ENCODE measurements around the gene EIF6. TPM values are rescaled to one million over a fixed set of nuclear protein-coding genes. Genes with fewer than 3 reads are reported as not detected.

Gene EIF6
- total RNA-seq, result 41.2 TPM
- long read RNA-seq, transcript EIF6-201 (6 exons, 1,252 nt), result minor isoform, 7 of 39 reads
- long read RNA-seq, transcript EIF6-203 (7 exons, 1,289 nt), result major isoform, 26 of 39 reads
- long read RNA-seq, partial matches to known transcripts, result 4 of 39 reads
- long read RNA-seq, other reads (novel, unspliced or antisense), result 1 of 39 reads

DNA sequence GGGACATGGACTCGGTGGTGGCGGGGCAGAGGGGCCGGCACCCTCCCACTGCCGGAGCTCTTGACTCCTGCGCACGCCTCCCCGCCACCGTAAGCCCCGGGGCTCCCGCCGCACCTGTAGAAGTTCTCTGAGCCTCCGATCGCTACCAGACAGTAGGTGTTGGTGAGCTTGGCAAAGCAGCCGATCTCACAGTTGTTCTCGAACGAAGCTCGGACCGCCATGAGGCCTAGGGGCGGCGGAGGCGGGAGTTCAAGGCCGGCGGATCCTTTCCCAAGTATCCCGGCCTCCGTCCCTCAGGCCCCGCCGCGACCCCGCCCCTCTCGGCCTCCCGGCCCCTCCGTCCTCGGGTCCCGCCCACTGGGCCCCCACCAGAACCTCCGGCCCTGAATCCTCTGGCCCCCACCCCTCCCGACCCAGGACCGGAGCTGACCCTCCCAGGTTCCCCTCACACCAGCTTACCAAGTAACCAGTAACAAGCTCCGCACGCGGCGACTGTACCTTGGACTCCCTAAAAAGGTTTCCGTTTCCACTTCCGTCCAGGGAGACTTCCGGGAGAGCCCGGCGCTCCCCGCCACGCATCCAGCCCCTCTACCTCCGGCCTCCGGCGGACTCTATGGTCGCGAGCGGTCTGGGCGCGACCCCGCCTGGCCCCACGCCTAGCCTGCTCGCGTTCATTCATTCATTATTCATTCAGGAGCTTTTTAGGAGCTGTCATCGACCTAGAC lies at the start of gene EIF6:
Gene EIF6 (minus strand): TSS at position 506 of the 725 bp plus-strand sequence. CDS start 285 bp downstream, at position 221.
- DNase-seq (ENCODE audit: low spot score), result peak; percentile 88
- intact Hi-C loops (cut with DNase I), result no loop called here

DNA sequence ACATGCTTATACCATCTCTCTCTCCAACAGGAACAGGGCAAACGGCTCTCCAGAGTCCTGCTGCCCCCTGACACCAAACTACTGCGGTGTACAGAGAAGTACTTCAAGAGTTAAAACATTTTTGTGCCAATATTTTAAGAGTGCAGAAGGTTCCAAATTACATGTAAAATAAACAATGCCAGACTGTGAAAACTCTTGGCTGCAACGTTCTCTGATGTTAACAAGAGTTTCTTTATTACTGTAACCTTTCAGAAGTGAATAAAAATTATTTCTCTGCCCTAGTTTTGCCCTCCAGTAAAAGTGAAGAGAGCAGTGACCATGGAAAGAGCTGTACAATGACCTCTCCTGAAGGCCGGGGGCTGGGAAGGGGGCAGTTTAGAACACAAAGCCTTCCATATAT lies 49.0 kb upstream of the EIF6 start:
- DNase-seq (ENCODE audit: low spot score), result no peak
- intact Hi-C loops (cut with DNase I), result no loop called here

DNA sequence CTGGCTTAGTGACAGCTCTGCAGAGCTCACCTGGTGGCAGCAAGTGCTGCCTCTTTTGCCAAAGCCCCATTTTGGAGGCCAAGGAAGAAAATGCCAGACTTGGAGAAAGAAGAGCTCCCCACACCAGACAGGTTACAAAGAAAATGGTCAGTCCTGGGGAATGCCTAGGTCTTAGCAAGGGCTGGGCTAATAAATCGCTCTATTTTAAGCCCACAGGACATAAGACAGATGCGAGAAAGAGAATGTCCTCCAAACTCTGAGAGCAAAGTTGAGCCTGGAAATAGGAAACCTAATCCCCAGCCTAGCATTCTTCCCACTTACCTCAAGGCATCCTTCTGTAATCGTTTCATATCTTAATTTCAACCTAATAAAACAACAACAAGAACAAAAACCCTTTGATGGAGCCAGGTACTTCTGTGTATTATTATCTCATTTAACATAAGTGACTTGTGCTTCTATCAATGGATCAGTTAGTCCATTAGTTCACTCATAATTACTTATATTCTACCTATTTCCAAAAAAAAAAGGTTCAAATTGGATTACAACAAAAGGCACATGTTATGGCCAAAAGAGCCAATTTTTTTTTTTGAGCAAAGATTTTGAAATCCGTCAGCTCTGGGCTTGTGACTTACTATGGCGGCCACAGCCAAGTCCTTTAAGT lies 48.1 kb upstream of the EIF6 start:
- intact Hi-C loops (cut with DNase I), result no loop called here
- no peak for DNase-seq (ENCODE audit: low spot score)

DNA sequence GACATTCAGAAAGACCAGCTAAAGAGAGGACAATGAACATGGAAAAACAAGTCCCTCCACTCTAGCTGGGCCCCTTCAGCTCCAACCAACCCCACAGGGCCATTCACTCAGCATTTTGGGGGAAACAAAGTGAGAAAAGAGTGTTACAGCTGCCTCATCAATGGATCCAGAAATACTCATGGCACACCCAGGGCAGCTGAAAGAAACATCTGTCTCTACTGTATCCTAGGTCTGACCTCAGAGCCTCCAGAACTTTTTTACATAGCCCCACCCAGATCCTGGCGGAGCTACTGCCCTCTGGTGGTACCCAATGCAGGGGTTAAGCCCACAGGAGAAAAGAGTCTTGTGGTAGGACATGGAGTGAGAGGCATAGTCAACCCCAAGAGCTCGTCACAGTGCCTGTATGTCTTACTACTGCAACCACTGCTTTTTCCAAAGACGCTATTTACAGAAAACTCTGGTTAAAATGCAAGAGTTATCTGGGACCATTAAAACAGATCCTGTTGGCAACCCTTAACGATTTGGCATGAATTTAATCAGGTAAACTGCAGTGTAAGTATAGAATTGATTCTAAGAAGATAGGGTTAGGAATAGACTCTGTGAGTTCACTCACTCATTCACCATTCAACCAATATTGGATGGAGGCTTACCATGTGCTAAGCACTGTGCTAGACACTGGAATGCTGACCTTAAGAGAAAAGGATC lies 45.0 kb upstream of the EIF6 start:
- DNase-seq (ENCODE audit: low spot score), result no peak
- intact Hi-C loops (cut with DNase I), result no loop called here

DNA sequence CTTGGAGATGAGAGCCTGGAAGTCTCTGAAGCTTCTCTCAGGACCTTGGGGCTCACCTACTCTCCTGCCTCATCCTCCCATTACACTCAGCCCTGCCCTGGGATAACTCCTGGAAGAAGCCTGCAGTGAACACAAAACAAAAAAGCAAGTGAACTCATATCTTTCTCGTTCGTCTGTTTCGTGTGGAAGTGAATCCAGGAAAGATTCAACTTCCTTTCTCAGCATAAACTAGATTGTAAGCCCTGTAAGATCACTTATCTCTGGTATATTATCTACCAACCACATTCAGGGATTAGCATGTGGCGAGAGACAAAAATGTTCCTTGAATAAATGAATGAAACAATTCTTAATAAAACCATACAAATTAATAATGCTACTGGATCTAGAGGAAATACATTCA lies 44.1 kb upstream of the EIF6 start:
- intact Hi-C loops (cut with DNase I), result no loop called here
- DNase-seq (ENCODE audit: low spot score), result no peak

DNA sequence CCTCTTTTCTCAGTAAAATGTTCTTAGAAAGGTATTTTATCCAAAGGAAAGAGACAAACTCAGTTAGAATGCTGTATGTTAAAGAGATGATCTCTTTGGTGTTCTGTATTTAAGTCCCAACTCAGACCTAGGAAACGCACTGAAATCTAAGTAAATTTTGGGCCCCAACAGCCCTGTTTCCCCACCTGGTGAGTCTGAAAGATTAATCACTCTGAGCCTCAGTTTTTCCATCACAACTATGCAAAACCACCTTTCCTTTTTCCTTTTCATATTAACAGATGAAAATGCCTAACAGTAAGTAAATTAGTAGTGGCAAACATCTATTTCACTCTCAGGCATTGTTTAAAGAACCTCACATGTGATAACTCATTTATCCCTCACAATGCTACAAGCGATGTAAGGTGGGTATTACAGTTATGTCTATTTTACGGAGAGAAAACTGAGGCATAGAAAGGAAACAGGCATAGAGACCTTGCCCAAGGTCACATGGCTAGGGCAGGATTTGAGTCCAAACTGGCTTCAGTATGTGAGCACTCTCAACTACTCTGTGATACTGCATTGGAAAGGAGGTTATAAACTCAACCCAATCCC lies 43.6 kb upstream of the EIF6 start:
- intact Hi-C loops (cut with DNase I), result no loop called here
- no peak for DNase-seq (ENCODE audit: low spot score)

DNA sequence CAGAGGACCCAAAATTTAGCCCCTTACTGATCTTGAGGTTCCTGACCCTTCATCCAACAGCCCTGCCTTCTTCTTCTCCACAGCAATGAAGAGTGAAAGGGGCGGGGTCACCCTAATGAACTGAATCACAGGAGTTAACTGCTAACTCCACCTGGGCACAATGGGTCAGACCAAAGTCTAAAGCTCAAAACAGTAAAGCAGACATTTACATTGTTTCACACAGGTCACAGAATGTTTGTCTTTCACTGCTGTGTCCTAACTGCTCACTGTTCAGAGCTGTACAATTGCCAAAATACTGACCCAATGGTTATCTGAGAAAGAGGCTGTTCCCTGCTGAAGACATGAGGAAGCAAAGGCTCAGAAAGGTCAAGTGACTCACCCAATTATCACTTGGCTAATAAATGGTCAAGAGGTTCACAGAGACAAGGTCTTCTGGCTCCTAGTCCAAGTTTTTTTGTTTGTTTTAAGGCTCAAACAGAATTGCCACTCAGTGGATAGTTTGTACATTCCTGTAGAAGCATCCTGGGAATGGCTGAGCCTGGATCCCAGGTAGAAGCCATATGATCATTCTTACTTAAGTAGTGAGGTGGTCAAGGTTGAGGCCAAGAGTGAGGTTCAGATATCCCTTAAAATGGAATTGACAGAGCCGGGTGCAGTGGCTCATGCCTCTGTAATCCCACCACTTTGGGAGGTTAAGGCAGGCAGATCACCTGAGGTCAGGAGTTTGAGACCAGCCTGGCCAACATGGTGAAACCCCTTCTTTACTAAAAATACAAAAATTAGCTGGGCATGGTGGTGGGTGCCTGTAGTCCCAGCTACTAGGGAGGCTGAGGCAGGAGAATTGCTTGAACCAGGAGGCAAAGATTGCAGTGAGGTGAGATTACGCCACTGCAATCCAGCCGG lies 42.8 kb upstream of the EIF6 start:
- intact Hi-C loops (cut with DNase I), result no loop called here
- DNase-seq (ENCODE audit: low spot score), result no peak

DNA sequence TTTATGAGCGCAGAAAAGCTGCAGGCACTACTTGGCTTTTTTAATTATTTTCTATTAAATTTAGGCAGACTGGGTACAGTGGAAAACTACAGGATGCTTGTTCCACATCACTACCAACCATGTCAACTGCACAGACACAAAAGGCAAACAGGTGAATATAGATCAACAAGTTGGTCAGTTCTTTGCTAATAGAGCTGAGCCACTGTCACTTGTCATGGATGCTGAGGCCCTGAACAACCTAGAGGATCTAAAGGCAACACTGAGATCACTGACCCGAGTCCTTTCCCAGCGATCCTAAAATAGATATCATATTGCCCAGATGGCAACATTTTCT lies 42.1 kb upstream of the EIF6 start:
- intact Hi-C loops (cut with DNase I), result no loop called here
- no peak for DNase-seq (ENCODE audit: low spot score)

DNA sequence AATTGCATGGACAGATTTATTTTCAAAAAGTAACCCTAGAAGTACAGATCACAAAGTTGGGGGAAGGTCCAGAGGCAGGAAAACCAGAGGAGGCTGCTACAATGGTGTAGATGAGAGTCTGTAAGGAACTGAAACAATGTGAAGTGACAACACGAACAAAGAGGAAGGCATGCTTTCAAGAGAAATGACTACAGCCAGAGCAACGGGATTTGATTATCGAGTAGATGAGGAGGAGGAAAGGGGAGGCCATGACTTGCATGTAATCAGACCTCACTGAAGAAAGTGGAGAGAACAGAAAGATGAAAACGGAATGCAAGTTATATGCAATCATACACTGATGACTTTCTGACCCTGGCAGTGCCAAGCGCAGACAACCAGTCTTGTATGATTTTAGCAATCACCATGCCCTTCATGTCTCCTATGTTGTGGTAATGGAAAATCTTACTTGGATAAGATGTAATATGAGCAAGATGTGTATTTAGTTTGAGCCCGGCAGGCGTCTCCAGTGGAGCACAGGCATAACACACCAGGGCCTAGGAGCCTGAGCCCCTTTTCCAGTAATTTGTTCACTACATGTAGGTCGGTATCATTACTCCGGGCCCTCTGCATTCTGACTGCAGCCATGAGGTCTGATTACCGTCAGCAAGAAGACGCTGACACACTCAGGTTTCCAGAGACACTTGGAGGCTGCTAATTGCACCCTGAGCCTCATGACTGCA lies 41.6 kb upstream of the EIF6 start:
- intact Hi-C loops (cut with DNase I), result no loop called here
- DNase-seq (ENCODE audit: low spot score), result no peak

DNA sequence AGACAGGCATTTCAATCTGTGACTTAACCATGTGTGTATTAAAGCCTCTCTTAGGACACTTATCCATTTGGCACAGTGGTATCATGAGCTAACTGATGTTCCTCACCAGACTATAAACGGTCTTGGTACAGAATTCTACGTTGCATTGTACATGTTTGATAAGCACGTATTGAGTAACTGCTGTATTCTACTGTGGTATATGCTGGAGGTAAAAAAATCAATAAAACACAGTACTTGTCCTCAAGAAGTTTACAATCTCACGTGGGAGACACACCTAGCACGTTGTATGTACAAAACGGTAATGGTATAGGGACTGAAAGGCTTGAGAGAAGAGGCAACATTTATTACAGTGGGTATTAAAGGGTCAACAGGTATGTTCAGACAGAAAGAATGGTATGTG lies 40.8 kb upstream of the EIF6 start:
- DNase-seq (ENCODE audit: low spot score), result no peak
- intact Hi-C loops (cut with DNase I), result no loop called here

DNA sequence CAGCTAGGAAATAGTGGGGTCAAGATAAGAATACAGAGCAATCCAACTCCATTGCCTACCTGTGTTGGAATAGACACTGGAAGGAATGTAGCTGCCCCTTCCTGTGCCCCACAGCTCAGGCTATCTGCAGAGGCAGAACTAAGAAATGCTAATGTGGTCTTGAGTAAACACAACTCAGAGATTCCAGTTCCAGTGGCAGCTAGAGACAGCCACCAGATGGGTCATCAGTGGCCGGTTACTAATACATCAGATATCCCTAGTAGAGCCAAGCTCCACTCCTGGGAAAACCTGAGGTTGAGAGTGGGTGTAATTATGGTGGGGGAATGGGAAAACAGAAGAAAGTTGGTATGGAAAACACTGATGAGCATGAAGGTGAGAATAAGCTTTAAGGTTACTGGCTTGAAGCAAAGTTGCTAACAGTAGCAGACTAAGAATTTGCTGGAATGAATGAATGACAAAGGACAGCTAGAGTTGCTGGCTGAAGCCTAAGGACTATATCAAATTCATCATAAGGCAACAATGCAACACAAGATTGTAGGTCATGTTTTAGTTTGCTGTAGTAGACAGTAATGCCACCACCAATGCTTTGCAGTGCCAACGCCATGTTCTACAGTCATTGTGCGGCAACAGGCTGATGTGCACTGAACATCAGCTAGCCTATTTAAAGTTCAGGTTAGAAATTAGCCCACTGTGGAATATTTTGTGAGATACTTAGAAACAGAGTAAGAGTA lies 36.0 kb upstream of the EIF6 start:
- intact Hi-C loops (cut with DNase I), result no loop called here

DNA sequence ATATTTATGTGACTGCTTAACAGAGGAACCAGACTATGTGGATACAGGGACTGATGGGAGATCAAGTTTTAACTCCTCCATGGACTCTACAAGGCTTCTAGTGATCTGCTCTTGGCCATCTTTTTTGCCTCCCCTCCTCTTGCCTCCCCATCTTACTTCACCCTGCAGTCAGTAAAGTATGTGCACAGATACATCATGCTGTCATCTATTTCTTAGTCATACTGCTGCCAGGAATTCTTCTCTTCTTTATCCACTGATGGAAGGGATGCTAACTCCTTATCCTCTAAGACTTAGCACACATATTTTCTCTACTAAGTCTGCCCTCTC lies 35.3 kb upstream of the EIF6 start:
- DNase-seq (ENCODE audit: low spot score), result no peak
- intact Hi-C loops (cut with DNase I), result no loop called here

More for the DNA sequence above, 36.0 kb upstream of the EIF6 start:
- no peak for DNase-seq (ENCODE audit: low spot score)

DNA sequence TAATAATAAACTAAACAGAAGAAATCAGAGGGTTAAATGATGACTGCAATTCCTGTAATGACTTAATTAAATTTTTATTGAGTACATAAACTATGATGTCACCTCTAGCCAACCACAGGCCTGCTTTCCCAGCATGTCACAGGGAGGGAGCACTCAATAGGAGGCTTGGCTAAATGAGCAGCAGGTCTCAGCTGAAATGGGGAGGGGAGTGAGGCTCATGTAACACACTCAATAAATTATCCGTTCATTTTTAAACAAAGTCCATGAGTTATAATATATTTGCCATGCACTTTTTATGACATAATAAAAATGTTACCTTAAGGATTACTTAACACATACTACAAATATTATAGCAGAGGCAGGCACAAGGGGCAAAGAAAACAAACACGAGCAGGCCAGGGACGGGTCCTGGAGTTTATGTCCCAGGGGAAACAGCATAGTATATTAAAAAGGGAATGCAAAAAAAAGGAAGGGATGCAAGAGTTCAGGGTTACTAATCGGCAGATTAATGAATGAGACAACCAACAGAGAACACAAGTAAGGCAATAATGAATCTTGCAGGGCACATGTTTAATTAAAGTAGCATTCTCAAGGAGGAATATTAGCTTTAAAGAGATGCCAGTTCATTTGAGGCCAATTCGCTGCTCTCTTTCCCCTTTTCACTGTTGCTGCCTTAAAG lies 34.8 kb upstream of the EIF6 start:
- no peak for DNase-seq (ENCODE audit: low spot score)
- intact Hi-C loops (cut with DNase I), result no loop called here

DNA sequence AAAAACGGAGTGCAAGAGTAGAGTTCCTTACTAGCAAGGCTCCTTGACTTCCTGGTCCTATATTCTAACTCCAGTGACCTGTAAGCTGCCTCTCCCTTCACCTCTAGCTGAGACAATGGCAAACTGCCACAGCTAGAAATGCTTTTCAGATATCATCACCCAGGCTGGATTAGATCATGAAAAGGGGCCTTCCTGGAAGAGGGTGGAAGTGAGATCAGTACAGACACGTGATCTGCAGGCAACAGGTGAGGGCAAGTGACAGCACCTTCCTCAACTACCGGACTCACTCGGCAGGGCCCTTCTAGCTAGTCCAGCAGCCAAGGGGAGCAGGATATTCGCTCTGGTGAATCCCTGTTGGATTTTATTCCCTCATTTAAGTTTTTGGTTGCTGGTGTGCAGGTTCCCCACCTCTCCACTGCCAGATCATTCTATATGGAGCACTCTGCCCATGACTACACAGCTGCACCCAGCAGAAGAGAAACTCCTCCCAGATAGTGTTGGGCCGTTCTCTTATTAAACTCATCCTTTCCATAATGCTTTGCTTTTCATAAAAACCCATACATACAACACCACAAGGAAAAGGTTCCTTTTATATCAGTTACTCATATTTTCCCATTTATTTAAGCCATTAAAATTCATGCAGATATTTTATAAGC lies 34.1 kb upstream of the EIF6 start:
- DNase-seq (ENCODE audit: low spot score), result no peak
- intact Hi-C loops (cut with DNase I), result no loop called here

DNA sequence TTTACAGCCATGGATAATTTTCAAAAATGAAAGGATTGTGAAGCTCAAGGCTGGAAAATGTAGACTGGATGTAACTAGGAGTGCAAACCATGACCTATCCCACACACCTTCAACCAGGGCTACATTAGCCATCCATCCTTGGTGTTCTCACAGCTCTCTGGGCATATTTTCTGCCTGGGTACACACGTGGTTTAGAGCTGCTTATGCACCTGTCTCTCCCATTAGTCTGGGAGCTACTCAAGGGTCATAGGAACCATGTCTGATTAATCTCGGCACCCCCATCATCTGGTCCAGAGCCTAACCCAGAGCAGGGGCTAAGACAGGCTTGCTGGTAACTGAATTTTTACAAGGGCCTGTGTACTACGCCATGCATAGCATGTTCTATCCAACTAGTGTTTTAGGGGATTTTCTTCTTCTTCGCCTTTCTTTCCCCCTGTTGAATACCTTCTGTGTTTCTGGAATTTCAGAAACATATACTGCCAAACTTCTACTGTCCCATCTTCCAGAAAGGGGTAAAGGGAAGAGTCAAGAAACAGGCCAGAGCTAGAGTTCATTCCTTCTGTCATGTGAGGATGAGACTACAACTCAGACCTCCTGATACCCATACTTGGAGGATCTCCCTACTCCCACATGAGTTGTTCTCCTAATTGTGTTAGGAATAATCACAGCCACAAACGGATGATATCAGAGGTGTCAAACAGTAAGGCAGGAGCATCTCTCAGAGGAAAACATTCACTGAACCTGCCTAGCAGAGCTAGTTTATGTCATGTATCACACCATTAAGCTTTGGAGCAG lies 33.0 kb upstream of the EIF6 start:
- DNase-seq (ENCODE audit: low spot score), result no peak
- intact Hi-C loops (cut with DNase I), result no loop called here

DNA sequence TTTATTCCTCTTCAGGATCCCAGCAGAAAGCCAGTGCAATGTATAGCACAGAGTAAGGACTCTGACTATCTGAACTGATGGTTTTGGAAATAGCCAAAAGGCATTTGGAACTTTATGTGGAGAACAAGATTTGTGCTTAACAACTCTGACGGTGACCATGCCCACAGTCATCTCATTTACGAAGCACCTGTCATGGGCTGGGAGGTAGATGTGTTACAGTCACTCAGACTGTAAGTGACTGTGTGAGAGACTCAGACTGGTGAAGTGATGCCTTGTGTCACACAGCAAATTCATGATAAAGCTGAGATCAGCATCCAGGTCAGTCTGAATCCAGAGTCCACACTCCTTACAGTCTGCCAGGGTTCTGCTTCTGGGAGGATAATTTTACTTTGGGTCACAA lies 31.5 kb upstream of the EIF6 start:
- intact Hi-C loops (cut with DNase I), result no loop called here

More for the DNA sequence above, 31.5 kb upstream of the EIF6 start:
- no peak for DNase-seq (ENCODE audit: low spot score)
